H9 (cell line): ENCODE data around the gene OBP2B. TPM values are rescaled to one million over a fixed set of nuclear protein-coding genes. Genes with fewer than 3 reads are reported as not detected.

Source experiments
- DNase-seq: peaks from one replicate; pipeline ENCODE4 v3.0.0-alpha.2; 2017
- H2AFZ ChIP-seq: one replicate; pipeline ENCODE4 v1.6.1; 2013; ENCODE audit warnings: mild to moderate bottlenecking, low read length, control low read depth, moderate library complexity
- H2AK5ac ChIP-seq: 2 replicates; pipeline ENCODE4 v1.6.1; 2013; ENCODE audit warnings: low read length, control low read depth, mixed read lengths; ENCODE audit not compliant: insufficient read length
- H2BK120ac ChIP-seq: one replicate; pipeline ENCODE4 v1.6.1; 2013; ENCODE audit warnings: low read depth, mild to moderate bottlenecking, low read length, control low read depth, inconsistent platforms; ENCODE audit not compliant: poor library complexity, severe bottlenecking
- H2BK12ac ChIP-seq: 2 replicates; pipeline ENCODE4 v1.6.1; 2013; ENCODE audit warnings: low read length, control low read depth, mixed read lengths, low read depth; ENCODE audit not compliant: insufficient read length
- H2BK15ac ChIP-seq: 2 replicates; pipeline ENCODE4 v1.6.1; 2013; ENCODE audit warnings: low read depth, low read length, control low read depth
- H2BK20ac ChIP-seq: one replicate; pipeline ENCODE4 v1.6.1; 2013; ENCODE audit warnings: low read depth, mild to moderate bottlenecking, low read length, control low read depth, inconsistent platforms; ENCODE audit not compliant: poor library complexity, severe bottlenecking
- H2BK5ac ChIP-seq: 2 replicates; pipeline ENCODE4 v1.6.1; 2013; ENCODE audit warnings: low read length, control low read depth, mixed read lengths; ENCODE audit not compliant: insufficient read length
- H3K14ac ChIP-seq: 2 replicates; pipeline ENCODE4 v1.6.1; 2013; ENCODE audit warnings: low read length, control low read depth; ENCODE audit not compliant: insufficient read depth
- H3K18ac ChIP-seq: 2 replicates; pipeline ENCODE4 v1.6.1; 2013; ENCODE audit warnings: low read depth, mild to moderate bottlenecking, mixed read lengths, low read length, control low read depth; ENCODE audit not compliant: insufficient read length
- H3K23ac ChIP-seq: 2 replicates; pipeline ENCODE4 v1.6.1; 2013; ENCODE audit warnings: low read length, control low read depth, mixed read lengths, low read depth; ENCODE audit not compliant: insufficient read length
- H3K23me2 ChIP-seq: 2 replicates; pipeline ENCODE4 v1.6.1; 2013; ENCODE audit warnings: low read depth, mild to moderate bottlenecking, mixed read lengths, low read length, control low read depth; ENCODE audit not compliant: insufficient read length, poor library complexity, severe bottlenecking
- H3K27ac ChIP-seq: 2 replicates; pipeline ENCODE4 v1.5.1; 2013; ENCODE audit warnings: low read length, control low read depth, mixed read lengths, low read depth; ENCODE audit not compliant: insufficient read length
- H3K27me3 ChIP-seq: 2 replicates; pipeline ENCODE4 v1.6.1; 2013; ENCODE audit warnings: low read length, control low read depth, inconsistent platforms; ENCODE audit not compliant: insufficient read depth
- H3K4ac ChIP-seq: 2 replicates; pipeline ENCODE4 v1.6.1; 2013; ENCODE audit warnings: low read depth, mild to moderate bottlenecking, control low read depth, inconsistent platforms, low read length, moderate library complexity
- H3K4me1 ChIP-seq: 2 replicates; pipeline ENCODE4 v1.6.1; 2013; ENCODE audit warnings: low read length, control low read depth, inconsistent platforms; ENCODE audit not compliant: insufficient read depth
- H3K4me2 ChIP-seq: 2 replicates; pipeline ENCODE4 v1.6.1; 2013; ENCODE audit warnings: low read length, control low read depth, mixed read lengths; ENCODE audit not compliant: insufficient read length, insufficient read depth
- H3K56ac ChIP-seq: 2 replicates; pipeline ENCODE4 v1.6.1; 2013; ENCODE audit warnings: low read depth, mild to moderate bottlenecking, mixed read lengths, low read length, control low read depth; ENCODE audit not compliant: insufficient read length
- H3K79me1 ChIP-seq: 2 replicates; pipeline ENCODE4 v1.6.1; 2013; ENCODE audit warnings: low read depth, mild to moderate bottlenecking, moderate library complexity, low read length, control low read depth, inconsistent platforms; ENCODE audit not compliant: insufficient read depth, poor library complexity, severe bottlenecking
- H3K79me2 ChIP-seq: 2 replicates; pipeline ENCODE4 v1.6.1; 2013; ENCODE audit warnings: low read length, control low read depth, inconsistent platforms; ENCODE audit not compliant: insufficient read depth
- H3K9ac ChIP-seq: 2 replicates; pipeline ENCODE4 v1.6.1; 2013; ENCODE audit warnings: low read length, control low read depth, mixed read lengths; ENCODE audit not compliant: insufficient read length; ENCODE audit errors: extremely low read depth
- H3K9me3 ChIP-seq: one replicate; pipeline ENCODE4 v1.6.1; 2013; ENCODE audit warnings: low read depth, low read length, inconsistent platforms; ENCODE audit not compliant: control insufficient read depth
- H3T11ph ChIP-seq: one replicate; pipeline ENCODE4 v1.6.1; 2013; ENCODE audit warnings: mild to moderate bottlenecking, low read length, control low read depth, inconsistent platforms
- H4K20me1 ChIP-seq: one replicate; pipeline ENCODE4 v1.6.1; 2013; ENCODE audit not compliant: control insufficient read depth, insufficient read length, insufficient read depth
- H4K5ac ChIP-seq: 2 replicates; pipeline ENCODE4 v1.6.1; 2013; ENCODE audit warnings: low read depth, mild to moderate bottlenecking, mixed read lengths, low read length, control low read depth; ENCODE audit not compliant: insufficient read length
- H4K8ac ChIP-seq: replicated peaks from 2 replicates; pipeline ENCODE4 v1.6.1; 2013; ENCODE audit warnings: low read length, control low read depth, mixed read lengths, low read depth; ENCODE audit not compliant: insufficient read length
- H4K91ac ChIP-seq: 2 replicates; pipeline ENCODE4 v1.6.1; 2013; ENCODE audit warnings: low read depth, mild to moderate bottlenecking, moderate library complexity, mixed read lengths, low read length, control low read depth; ENCODE audit not compliant: insufficient read length
- H3K27ac Mint-ChIP-seq, 3 experiments: 2 replicates in 2 of 3; 3 replicates in 1 of 3; pipeline ENCODE4 v1.8.0; 2020 to 2021; ENCODE audit warnings: mixed read lengths in 3 of 3, mild to moderate bottlenecking in 1 of 3, moderate library complexity in 1 of 3
- H3K27me3 Mint-ChIP-seq: 2 replicates; pipeline ENCODE4 v1.8.0; 2021; ENCODE audit warnings: low read depth, mild to moderate bottlenecking, moderate library complexity, mixed read lengths
- H3K36me3 Mint-ChIP-seq, 3 experiments: 2 replicates in 2 of 3; 3 replicates in 1 of 3; pipeline ENCODE4 v1.8.0; 2020 to 2021; ENCODE audit warnings: low read depth in 3 of 3, mixed read lengths in 3 of 3; ENCODE audit not compliant: insufficient read depth in 1 of 3
- H3K4me1 Mint-ChIP-seq, 2 experiments: 2 replicates each; pipeline ENCODE4 v1.8.0; 2020; ENCODE audit warnings: mixed read lengths in 2 of 2
- H3K4me3 Mint-ChIP-seq, 2 experiments: 2 replicates in 1 of 2; 3 replicates in 1 of 2; pipeline ENCODE4 v1.8.0; 2020 to 2021; ENCODE audit warnings: mild to moderate bottlenecking in 2 of 2, mixed read lengths in 2 of 2, moderate library complexity in 1 of 2
- H3K9me3 Mint-ChIP-seq, 2 experiments: 2 replicates in 1 of 2; 3 replicates in 1 of 2; pipeline ENCODE4 v1.8.0; 2020; ENCODE audit warnings: mild to moderate bottlenecking in 2 of 2, mixed read lengths in 2 of 2, moderate library complexity in 1 of 2
- CTCF ChIP-seq: fragments of 200-600 bp; sonication (generic); conservative IDR thresholded peaks from 3 replicates; pipeline ENCODE4 v1.8.0; 2021; ENCODE audit warnings: antibody characterized with exemption, mild to moderate bottlenecking
- WGBS: extraction: QIAGEN DNeasy Blood & Tissue Kit; methylation state at CpG from one replicate; pipeline ENCODE4 v1.1.7; 2013; ENCODE audit warnings: missing lambda C conversion rate, low lambda C conversion rate, mixed read lengths; ENCODE audit not compliant: insufficient read length; ENCODE audit errors: extremely low coverage; 5-methylcytosine and 5-hydroxymethylcytosine counted together
- total RNA-seq: library from RNA; stranded (reverse); gene quantifications from 2 replicates; pipeline ENCODE4 v1.2.1, GENCODE V29; 2021

The OBP2B gene
- total RNA-seq, 1 experiment from 2014 or later = not detected

GRCh38 chr9:133166392-133166791 is 42.7 kb downstream of the OBP2B start:
- no peak overlapping the region for H3K56ac ChIP-seq
- Mint-ChIP-seq H3K27ac (no peak overlapping the region), H3K27me3 (peaks cover 32% of the 10 kb centered on the region), H3K4me3 (no peak overlapping the region), H3K36me3 (peaks cover 0 to 3% (median 0%) of the 10 kb centered on the region in 3 experiments; a peak in 1 of 7 replicates), H3K4me1 (peaks cover 9 to 14% of the 10 kb centered on the region in 2 experiments), H3K9me3 (no peaks in the 10 kb centered on the region)
- no peak for TF ChIP-seq CTCF
- no peak overlapping the region for H3K14ac ChIP-seq
- H3K79me2 ChIP-seq = no peaks in the 10 kb centered on the region
- no peak overlapping the region for H3K18ac ChIP-seq
- H2AFZ ChIP-seq = no peak overlapping the region
- H4K5ac ChIP-seq = no peak overlapping the region
- H2BK20ac ChIP-seq = no peak overlapping the region
- H3K4me1 ChIP-seq = no peaks in the 10 kb centered on the region
- no peak overlapping the region for H4K91ac ChIP-seq
- no peaks in the 10 kb centered on the region for H3K79me1 ChIP-seq
- DNase-seq = no peak
- no peak overlapping the region for H3K4ac ChIP-seq
- no CpG with 5 or more reads among the region's 17 CpGs for WGBS
- no peak overlapping the region for H2AK5ac ChIP-seq
- no peak overlapping the region for H2BK120ac ChIP-seq
- no peak overlapping the region for H3K27ac ChIP-seq
- H3K23me2 ChIP-seq = peaks cover 4% of the 10 kb centered on the region
- H3K9me3 ChIP-seq = no peaks in the 10 kb centered on the region
- no peak overlapping the region for H3T11ph ChIP-seq
- no peak overlapping the region for H2BK12ac ChIP-seq
- no peak overlapping the region for H3K9ac ChIP-seq
- H3K4me2 ChIP-seq = no peak overlapping the region
- no peak overlapping the region for H2BK5ac ChIP-seq
- H3K27me3 ChIP-seq = no peaks in the 10 kb centered on the region
- no peak overlapping the region for H3K23ac ChIP-seq
- no peak overlapping the region for H4K8ac ChIP-seq
- no peaks in the 10 kb centered on the region for H4K20me1 ChIP-seq
- no peak overlapping the region for H2BK15ac ChIP-seq
